ENCODE measurements around the gene CCL4. TPM values are rescaled to one million over a fixed set of nuclear protein-coding genes. Genes with fewer than 3 reads are reported as not detected.

The CCL4 gene
- total and polyA plus RNA-seq, 4 experiments from 2014 or later, result 1.1 to 1.3 (median 1.2) TPM

DNA sequence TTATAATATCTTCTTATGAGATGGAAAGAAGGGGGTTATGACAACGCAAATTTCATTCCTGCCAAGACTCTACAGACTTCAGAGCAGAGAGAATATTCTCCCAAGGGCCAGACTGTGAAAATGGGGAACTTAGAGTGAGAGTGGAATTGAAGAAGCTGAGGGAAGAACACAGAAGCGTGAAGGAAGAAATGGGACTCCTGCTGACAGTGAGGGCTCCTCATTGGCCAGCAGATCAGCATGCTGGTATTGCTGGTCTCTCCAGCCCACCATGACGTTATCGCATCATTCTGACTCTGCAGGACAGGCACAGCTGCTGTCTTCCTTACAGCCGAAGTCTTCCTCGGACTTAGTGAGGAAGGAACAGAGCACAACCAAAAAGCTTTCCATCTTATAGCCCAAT, 24.3 kb downstream of the CCL4 start:
- intact Hi-C loops (cut with micrococcal nuclease), result no loop called here
- CTCF ChIA-PET (ENCODE audit: partially characterized antibody), result no interaction called here
- H3K4me1 Mint-ChIP-seq, result peaks cover 0 to 9% (median 0%) of the 10 kb centered on the region in 4 donors
- no peak overlapping the region for H3K4me3 Mint-ChIP-seq
- DNase-seq, result no peak
- no peak overlapping the region for H3K27ac ChIP-seq (ENCODE audit: low read depth, low read length)
- peaks cover 0 to 7% of the 10 kb centered on the region in 2 donors for H3K9me3 ChIP-seq (ENCODE audit: control insufficient read depth in 1 of 2, low read length in 2 of 2)
- no peaks in the 10 kb centered on the region for H3K27me3 ChIP-seq (ENCODE audit: insufficient read depth, low read length)
- H3K27ac Mint-ChIP-seq, result no peak overlapping the region
- peaks cover 1 to 6% of the 10 kb centered on the region in 2 donors for H3K36me3 Mint-ChIP-seq
- no peaks in the 10 kb centered on the region for H3K36me3 ChIP-seq (ENCODE audit: insufficient read depth, low read length)
- H3K27me3 Mint-ChIP-seq, result peaks cover 3 to 4% of the 10 kb centered on the region in 2 donors
- no peaks in the 10 kb centered on the region for H3K4me1 ChIP-seq (ENCODE audit: insufficient read depth, low read length)
- no peak overlapping the region for H3K4me3 ChIP-seq (ENCODE audit: low read length in 2 of 2)
- H3K9me3 Mint-ChIP-seq, result peaks cover 0 to 24% (median 13%) of the 10 kb centered on the region in 8 donors
- POLR2A ChIA-PET (ENCODE audit: partially characterized antibody), result no interaction called here

DNA sequence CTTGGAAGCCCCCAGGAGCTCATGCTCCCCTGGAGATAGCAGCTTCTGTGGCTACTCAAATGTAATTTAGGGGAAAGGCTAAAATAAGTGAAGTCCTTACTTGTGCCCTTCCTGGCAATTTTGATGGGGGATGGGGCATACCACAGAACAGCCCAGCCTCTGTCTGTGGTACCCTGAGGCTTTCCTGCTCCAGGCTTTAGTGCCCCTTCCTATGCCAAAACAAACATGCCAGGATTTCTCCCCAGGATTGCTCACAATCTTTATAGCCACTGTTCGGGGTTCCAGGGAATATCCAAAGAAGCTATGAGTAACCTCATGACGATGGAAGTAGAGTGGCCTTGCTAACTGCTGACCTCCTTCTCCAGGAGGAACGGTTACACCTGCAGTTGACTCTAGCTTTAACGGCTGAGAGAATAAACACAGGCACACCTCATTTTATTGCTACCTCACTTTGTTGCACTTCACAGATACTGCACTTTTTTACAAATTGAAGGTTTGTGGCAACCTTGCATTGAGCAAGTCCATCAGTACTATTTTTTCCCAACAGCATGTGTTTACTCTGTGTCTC, 24.9 kb downstream of the CCL4 start:
- no peak overlapping the region for H3K27ac ChIP-seq (ENCODE audit: low read depth, low read length)
- peaks cover 0 to 9% (median 0%) of the 10 kb centered on the region in 4 donors for H3K4me1 Mint-ChIP-seq
- no peak for DNase-seq
- no peak overlapping the region for H3K4me3 ChIP-seq (ENCODE audit: low read length in 2 of 2)
- no peaks in the 10 kb centered on the region for H3K4me1 ChIP-seq (ENCODE audit: insufficient read depth, low read length)
- no peak overlapping the region for H3K4me3 Mint-ChIP-seq
- POLR2A ChIA-PET (ENCODE audit: partially characterized antibody), result no interaction called here
- H3K9me3 ChIP-seq (ENCODE audit: control insufficient read depth in 1 of 2, low read length in 2 of 2), result peaks cover 0 to 7% of the 10 kb centered on the region in 2 donors
- H3K36me3 ChIP-seq (ENCODE audit: insufficient read depth, low read length), result no peaks in the 10 kb centered on the region
- H3K27me3 ChIP-seq (ENCODE audit: insufficient read depth, low read length), result no peaks in the 10 kb centered on the region
- H3K36me3 Mint-ChIP-seq, result peaks cover 1 to 6% of the 10 kb centered on the region in 2 donors
- CTCF ChIA-PET (ENCODE audit: partially characterized antibody), result interaction anchor here (0.8 to 0.9 kb wide), 2 partner anchors 13 to 20 kb away, joined by 3 read pairs; no protein-coding TSS in a partner anchor
- H3K27me3 Mint-ChIP-seq, result peaks cover 4 to 5% of the 10 kb centered on the region in 2 donors
- intact Hi-C loops (cut with micrococcal nuclease), result no loop called here
- no peak overlapping the region for H3K27ac Mint-ChIP-seq
- H3K9me3 Mint-ChIP-seq, result peaks cover 0 to 24% (median 13%) of the 10 kb centered on the region in 8 donors

DNA sequence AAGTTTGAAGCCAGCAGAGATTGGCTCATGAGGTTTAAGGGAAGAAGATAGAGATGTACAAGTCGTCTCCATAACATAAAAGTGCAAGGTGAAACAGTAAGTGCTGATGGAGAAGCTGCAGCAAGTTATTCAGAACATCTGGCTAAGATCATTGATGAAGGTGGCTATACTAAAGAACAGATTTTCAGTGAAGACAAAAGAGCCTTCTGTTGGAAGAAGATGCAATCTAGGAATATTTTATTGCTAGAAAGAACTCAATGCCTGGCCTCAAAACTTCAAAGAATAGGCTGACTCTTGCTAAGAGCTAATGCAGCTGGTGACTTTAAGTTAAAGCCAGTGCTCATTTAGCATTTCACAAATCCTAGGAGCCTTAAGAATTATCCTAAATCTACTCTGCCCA, 26.0 kb downstream of the CCL4 start:
- Mint-ChIP-seq H3K9me3 (peaks cover 0 to 24% (median 13%) of the 10 kb centered on the region in 8 donors), H3K27ac (no peak overlapping the region), H3K27me3 (peaks cover 5 to 6% of the 10 kb centered on the region in 2 donors), H3K4me3 (no peak overlapping the region), H3K36me3 (peaks cover 1 to 6% of the 10 kb centered on the region in 2 donors), H3K4me1 (peaks cover 0 to 9% (median 0%) of the 10 kb centered on the region in 4 donors)
- intact Hi-C loops (cut with micrococcal nuclease), result no loop called here
- no peak for DNase-seq
- POLR2A ChIA-PET (ENCODE audit: partially characterized antibody), result no interaction called here
- Histone ChIP-seq H3K9me3 (ENCODE audit: control insufficient read depth in 1 of 2, low read length in 2 of 2) (peaks cover 0 to 7% of the 10 kb centered on the region in 2 donors), H3K36me3 (ENCODE audit: insufficient read depth, low read length) (no peaks in the 10 kb centered on the region), H3K27ac (ENCODE audit: low read depth, low read length) (no peak overlapping the region), H3K4me3 (ENCODE audit: low read length in 2 of 2) (no peak overlapping the region), H3K4me1 (ENCODE audit: insufficient read depth, low read length) (no peaks in the 10 kb centered on the region), H3K27me3 (ENCODE audit: insufficient read depth, low read length) (no peaks in the 10 kb centered on the region)
- CTCF ChIA-PET (ENCODE audit: partially characterized antibody), result interaction anchor here (0.9 kb wide), 1 partner anchor 12 kb away, joined by 3 read pairs; no protein-coding TSS in a partner anchor

DNA sequence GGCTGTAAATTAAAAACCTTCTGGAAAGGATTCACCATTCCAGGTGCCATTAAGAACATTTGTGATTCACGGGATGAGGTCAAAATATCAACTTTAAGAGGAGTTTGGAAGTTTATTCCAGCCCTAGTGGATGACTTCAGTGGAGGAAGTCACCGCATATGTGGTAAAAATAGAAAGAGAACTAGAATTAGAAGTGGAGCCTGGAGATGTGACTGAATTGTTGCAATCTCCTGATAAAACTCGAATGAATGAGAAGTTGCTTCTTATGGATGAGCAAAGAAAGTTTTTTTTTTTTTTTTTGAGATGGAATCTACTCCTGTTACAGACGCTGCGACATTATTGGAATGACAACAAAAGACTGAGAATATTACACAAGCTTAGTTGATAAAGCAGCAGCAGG, 26.7 kb downstream of the CCL4 start:
- H3K27ac ChIP-seq (ENCODE audit: low read depth, low read length), result no peak overlapping the region
- no peak for DNase-seq
- Mint-ChIP-seq H3K9me3 (peaks cover 0 to 21% (median 13%) of the 10 kb centered on the region in 8 donors), H3K4me1 (peaks cover 0 to 9% (median 0%) of the 10 kb centered on the region in 4 donors), H3K36me3 (peaks cover 1 to 6% of the 10 kb centered on the region in 2 donors), H3K4me3 (no peak overlapping the region), H3K27me3 (peaks cover 5 to 6% of the 10 kb centered on the region in 2 donors), H3K27ac (no peak overlapping the region)
- intact Hi-C loops (cut with micrococcal nuclease), result no loop called here
- no peaks in the 10 kb centered on the region for H3K4me1 ChIP-seq (ENCODE audit: insufficient read depth, low read length)
- H3K36me3 ChIP-seq (ENCODE audit: insufficient read depth, low read length), result no peaks in the 10 kb centered on the region
- no peak overlapping the region for H3K4me3 ChIP-seq (ENCODE audit: low read length in 2 of 2)
- no peaks in the 10 kb centered on the region for H3K27me3 ChIP-seq (ENCODE audit: insufficient read depth, low read length)
- CTCF ChIA-PET (ENCODE audit: partially characterized antibody), result no interaction called here
- peaks cover 0 to 3% of the 10 kb centered on the region in 2 donors for H3K9me3 ChIP-seq (ENCODE audit: control insufficient read depth in 1 of 2, low read length in 2 of 2)
- POLR2A ChIA-PET (ENCODE audit: partially characterized antibody), result interaction anchor here (0.6 kb wide), 1 partner anchor 341 kb away, joined by 3 read pairs; no protein-coding TSS in a partner anchor

GRCh38 chr17:36131421-36131820, 27.8 kb downstream of the CCL4 start:
- Histone ChIP-seq H3K4me1 (ENCODE audit: insufficient read depth, low read length) (no peaks in the 10 kb centered on the region), H3K36me3 (ENCODE audit: insufficient read depth, low read length) (no peaks in the 10 kb centered on the region), H3K4me3 (ENCODE audit: low read length in 2 of 2) (no peak overlapping the region), H3K9me3 (ENCODE audit: control insufficient read depth in 1 of 2, low read length in 2 of 2) (no peaks in the 10 kb centered on the region), H3K27ac (ENCODE audit: low read depth, low read length) (no peak overlapping the region), H3K27me3 (ENCODE audit: insufficient read depth, low read length) (no peaks in the 10 kb centered on the region)
- Mint-ChIP-seq H3K9me3 (peaks cover 0 to 10% (median 4%) of the 10 kb centered on the region in 8 donors), H3K4me3 (no peak overlapping the region), H3K36me3 (no peaks in the 10 kb centered on the region), H3K4me1 (peaks cover 0 to 9% (median 0%) of the 10 kb centered on the region in 4 donors), H3K27me3 (peaks cover 6 to 7% of the 10 kb centered on the region in 2 donors), H3K27ac (no peak overlapping the region)
- no peak for DNase-seq
- POLR2A ChIA-PET (ENCODE audit: partially characterized antibody), result no interaction called here
- CTCF ChIA-PET (ENCODE audit: partially characterized antibody), result no interaction called here
- intact Hi-C loops (cut with micrococcal nuclease), result no loop called here

DNA sequence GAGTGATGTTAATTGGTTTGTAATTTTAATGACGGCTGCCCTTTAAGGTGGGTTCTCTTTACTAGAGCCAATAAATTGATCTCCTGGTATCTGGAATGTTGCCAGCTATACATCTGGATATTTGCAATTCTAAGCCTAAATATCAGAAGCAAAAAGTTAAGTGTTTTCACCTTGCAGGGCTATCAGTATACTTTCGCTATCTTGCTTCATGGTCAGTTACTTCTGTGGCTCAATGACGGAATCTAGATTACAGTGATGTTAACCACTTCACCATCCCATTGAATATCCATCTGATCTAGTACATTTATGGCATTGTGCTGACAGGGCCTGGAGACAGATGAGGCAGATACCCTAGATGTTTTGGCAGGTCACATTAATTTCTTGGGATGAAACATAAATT, 28.3 kb downstream of the CCL4 start:
- CTCF ChIA-PET (ENCODE audit: partially characterized antibody), result interaction anchor here (1.3 kb wide), 1 partner anchor 15 kb away, joined by 4 read pairs; no protein-coding TSS in a partner anchor
- intact Hi-C loops (cut with micrococcal nuclease), result no loop called here
- Mint-ChIP-seq H3K4me3 (no peak overlapping the region), H3K27ac (no peak overlapping the region), H3K27me3 (peaks cover 7% of the 10 kb centered on the region in 2 donors), H3K9me3 (peaks cover 0 to 5% (median 2%) of the 10 kb centered on the region in 8 donors), H3K4me1 (peaks cover 0 to 6% (median 0%) of the 10 kb centered on the region in 4 donors), H3K36me3 (no peaks in the 10 kb centered on the region)
- POLR2A ChIA-PET (ENCODE audit: partially characterized antibody), result no interaction called here
- Histone ChIP-seq H3K4me3 (ENCODE audit: low read length in 2 of 2) (no peak overlapping the region), H3K4me1 (ENCODE audit: insufficient read depth, low read length) (no peaks in the 10 kb centered on the region), H3K9me3 (ENCODE audit: control insufficient read depth in 1 of 2, low read length in 2 of 2) (no peaks in the 10 kb centered on the region), H3K27ac (ENCODE audit: low read depth, low read length) (no peak overlapping the region), H3K36me3 (ENCODE audit: insufficient read depth, low read length) (no peaks in the 10 kb centered on the region), H3K27me3 (ENCODE audit: insufficient read depth, low read length) (no peaks in the 10 kb centered on the region)
- DNase-seq, result no peak

DNA sequence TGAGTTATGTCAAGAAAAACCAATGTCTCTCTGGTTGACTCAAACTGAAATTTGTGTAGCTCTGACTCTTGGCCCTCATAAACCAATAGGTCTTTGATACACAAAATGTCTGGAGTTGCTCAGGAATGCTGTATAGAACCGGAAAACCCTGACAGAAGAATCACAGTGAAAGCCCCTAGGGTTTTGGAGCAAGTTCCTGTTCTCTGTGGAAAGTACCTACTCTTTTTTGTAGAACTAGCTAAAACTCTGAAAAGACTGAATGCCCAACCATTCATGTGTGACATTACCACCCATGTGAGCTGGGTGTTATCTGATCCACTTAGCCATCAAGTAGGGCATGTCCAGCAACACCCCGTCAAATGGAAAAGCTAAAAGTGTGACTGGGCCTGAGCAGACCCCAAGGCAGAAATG, 28.8 kb downstream of the CCL4 start:
- Histone ChIP-seq H3K4me3 (ENCODE audit: low read length in 2 of 2) (no peak overlapping the region), H3K27me3 (ENCODE audit: insufficient read depth, low read length) (no peaks in the 10 kb centered on the region), H3K9me3 (ENCODE audit: control insufficient read depth in 1 of 2, low read length in 2 of 2) (no peaks in the 10 kb centered on the region), H3K36me3 (ENCODE audit: insufficient read depth, low read length) (no peaks in the 10 kb centered on the region), H3K4me1 (ENCODE audit: insufficient read depth, low read length) (no peaks in the 10 kb centered on the region), H3K27ac (ENCODE audit: low read depth, low read length) (no peak overlapping the region)
- no peak for DNase-seq
- ChIA-PET POLR2A (ENCODE audit: partially characterized antibody) (no interaction called here), CTCF (ENCODE audit: partially characterized antibody) (interaction anchor here (1.3 to 1.6 kb wide), 2 partner anchors 15 to 17 kb away, joined by 4 to 6 read pairs; no protein-coding TSS in a partner anchor)
- Mint-ChIP-seq H3K9me3 (peaks cover 0 to 2% (median 0%) of the 10 kb centered on the region in 8 donors), H3K4me1 (peaks cover 0 to 1% (median 0%) of the 10 kb centered on the region in 4 donors), H3K27ac (no peak overlapping the region), H3K36me3 (no peaks in the 10 kb centered on the region), H3K4me3 (no peak overlapping the region), H3K27me3 (peaks cover 7 to 10% of the 10 kb centered on the region in 2 donors)
- intact Hi-C loops (cut with micrococcal nuclease), result no loop called here
